NCI-H446 (cell line): ENCODE data around the gene KIF1C.
"Not testable (repeated sequence)": the region's sequence is repeated elsewhere in the genome, so short reads cannot be mapped to it uniquely, and the experiment has no call there.

Experiments
- DNase-seq, 2 experiments: peaks; one replicate each; lab custom pipeline; 2025; lab: John Stamatoyannopoulos, UW

The KIF1C gene

GRCh38 chr17:5002121-5002788 is 4.5 kb downstream of the KIF1C start:
- no peak for DNase-seq

- no peak for DNase-seq
Measured at GRCh38 chr17:5003214-5003867, 5.6 kb downstream of the KIF1C start.

GRCh38 chr17:5011928-5012327 is 14.2 kb downstream of the KIF1C start:
- no peak for DNase-seq

GRCh38 chr17:5014357-5014756 is 16.6 kb downstream of the KIF1C start:
- no peak for DNase-seq

GRCh38 chr17:5019475-5019956 is 21.8 kb downstream of the KIF1C start:
- no peak for DNase-seq

GRCh38 chr17:5020502-5021023 is 22.8 kb downstream of the KIF1C start:
- DNase-seq = no peak

- DNase-seq = no peak
Measured at GRCh38 chr17:5022171-5022711, 24.5 kb downstream of the KIF1C start.

- DNase-seq = no peak
Measured at GRCh38 chr17:5023588-5024147, 25.9 kb downstream of the KIF1C start.

- no peak for DNase-seq
Measured at GRCh38 chr17:5024604-5025003, 26.9 kb downstream of the KIF1C start.

GRCh38 chr17:5027299-5027698 is 29.5 kb downstream of the KIF1C start:
- DNase-seq = no peak

- no peak for DNase-seq
Measured at GRCh38 chr17:5027916-5028315, 30.2 kb downstream of the KIF1C start.

- DNase-seq = not testable (repeated sequence)
Measured at GRCh38 chr17:5030168-5030567, 32.4 kb downstream of the KIF1C start.

- DNase-seq = peak; percentile 46 to 87
Measured at GRCh38 chr17:5031365-5032082, 33.8 kb downstream of the KIF1C start.

GRCh38 chr17:5032865-5033264 is 35.1 kb downstream of the KIF1C start:
- DNase-seq = no peak

- DNase-seq = no peak
Measured at GRCh38 chr17:5033352-5034015, 35.7 kb downstream of the KIF1C start.

GRCh38 chr17:5034063-5034462 is 36.3 kb downstream of the KIF1C start:
- no peak for DNase-seq

GRCh38 chr17:5034651-5035050 is 36.9 kb downstream of the KIF1C start:
- no peak for DNase-seq

GRCh38 chr17:5035315-5035714 is 37.6 kb downstream of the KIF1C start, which contains the start of gene SLC52A1:
TSS of gene SLC52A1 (minus strand) at chr17:5035426. CDS start at chr17:5034606, 820 bp downstream.
- no peak for DNase-seq

- no peak for DNase-seq
Measured at GRCh38 chr17:5042157-5043022, 44.6 kb downstream of the KIF1C start.

- no peak for DNase-seq
Measured at GRCh38 chr17:5043524-5043923, 45.8 kb downstream of the KIF1C start.
